ENCODE measurements around the gene FBN2.

Gene FBN2

GRCh38 chr5:128241051-128241695 is 296.9 kb downstream of the FBN2 start:
- no peak for DNase-seq

- DNase-seq = no peak
Measured at GRCh38 chr5:128237546-128237945, 300.5 kb downstream of the FBN2 start.

- DNase-seq = no peak
Measured at GRCh38 chr5:128237000-128237399, 301.0 kb downstream of the FBN2 start.

GRCh38 chr5:128236334-128236733 is 301.7 kb downstream of the FBN2 start:
- no peak for DNase-seq

- no peak for DNase-seq
Measured at GRCh38 chr5:128234928-128235641, 303.0 kb downstream of the FBN2 start.

DNA sequence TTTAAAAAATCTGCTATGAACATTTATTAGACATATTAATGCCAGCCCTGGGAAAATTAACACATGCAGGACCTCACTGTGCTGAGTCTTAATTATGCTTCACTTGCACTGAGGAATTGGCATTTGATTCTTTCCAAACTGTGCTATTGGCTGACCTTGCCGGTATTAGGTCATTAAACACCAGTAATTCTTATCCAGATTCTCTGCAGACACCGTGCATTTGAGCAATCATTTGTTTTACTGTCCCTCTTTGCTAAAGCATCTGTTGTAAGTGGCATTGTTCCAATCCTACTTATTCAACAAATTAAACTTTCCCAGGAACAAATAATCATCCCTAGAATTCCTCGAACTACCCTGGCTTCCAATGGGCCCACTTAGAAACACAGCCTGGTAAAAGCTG is 309.5 kb downstream of the FBN2 start:
- DNase-seq = no peak

GRCh38 chr5:128228008-128228407 is 310.0 kb downstream of the FBN2 start:
- no peak for DNase-seq

- no peak for DNase-seq
Measured at GRCh38 chr5:128225245-128226030, 312.6 kb downstream of the FBN2 start.

DNA sequence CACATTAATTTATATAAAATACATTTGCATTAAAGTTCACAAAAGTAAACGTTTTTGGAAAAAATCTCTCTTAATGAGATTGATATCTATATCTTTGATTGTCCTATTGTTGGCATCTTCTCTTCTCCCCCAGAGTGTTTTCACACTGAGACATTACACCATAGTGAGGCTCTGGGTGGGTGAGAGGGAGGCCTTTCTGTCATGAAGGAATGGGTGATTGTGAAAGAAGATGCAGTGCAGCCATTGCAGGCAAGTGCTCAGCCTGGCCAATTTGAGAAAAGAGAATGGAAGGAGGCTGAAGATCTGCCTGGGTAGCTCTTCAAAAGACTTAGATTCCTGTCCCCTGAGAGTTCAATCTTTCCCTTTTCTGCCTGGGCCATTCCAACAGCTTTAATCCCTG is 313.7 kb downstream of the FBN2 start:
- DNase-seq = no peak

- no peak for DNase-seq
Measured at GRCh38 chr5:128220841-128221240, 317.2 kb downstream of the FBN2 start.

- DNase-seq = no peak
Measured at GRCh38 chr5:128216860-128217531, 321.0 kb downstream of the FBN2 start.

DNA sequence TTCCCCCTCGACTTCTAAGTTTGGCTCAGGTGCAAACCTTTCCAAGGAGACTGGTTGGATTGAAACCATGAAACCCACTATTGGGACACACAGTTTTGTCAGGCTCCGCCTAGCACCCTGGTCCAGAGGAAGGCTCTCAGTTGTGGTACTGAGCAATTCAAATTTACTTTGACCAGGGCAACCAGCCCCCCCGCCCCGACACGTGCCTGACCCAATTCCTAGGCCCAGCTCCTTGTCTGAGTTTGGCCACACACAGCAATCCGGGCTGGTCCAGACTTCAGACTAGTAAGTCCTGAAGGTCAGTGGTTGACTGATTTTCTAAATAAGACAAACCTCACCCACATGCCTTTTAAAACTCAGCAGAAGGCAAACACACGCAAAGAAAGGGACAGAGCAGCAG is 321.8 kb downstream of the FBN2 start:
- DNase-seq = no peak

GRCh38 chr5:128213833-128214232 is 324.2 kb downstream of the FBN2 start:
- no peak for DNase-seq

DNA sequence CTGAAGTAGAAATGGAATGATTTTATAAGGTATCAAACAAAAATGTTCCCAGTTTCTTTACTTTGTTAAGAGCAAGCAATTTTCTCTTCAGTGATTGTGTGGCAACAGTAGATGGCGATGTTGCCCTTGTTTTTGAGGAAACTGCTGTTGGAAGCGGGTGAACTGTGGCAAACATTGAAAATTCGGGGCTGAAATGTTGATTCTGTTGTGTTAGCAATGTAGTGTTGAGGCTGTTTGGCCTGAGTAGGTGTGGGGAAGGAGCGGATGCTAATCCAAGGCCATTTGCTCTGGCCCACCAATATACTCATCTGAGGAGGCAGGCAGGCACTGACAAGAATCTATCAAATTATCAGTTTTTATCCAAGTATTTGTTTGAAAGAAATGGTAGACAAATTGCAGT is 324.7 kb downstream of the FBN2 start:
- peak; percentile 30 for DNase-seq

- DNase-seq = no peak
Measured at GRCh38 chr5:128212191-128212806, 325.7 kb downstream of the FBN2 start.

DNA sequence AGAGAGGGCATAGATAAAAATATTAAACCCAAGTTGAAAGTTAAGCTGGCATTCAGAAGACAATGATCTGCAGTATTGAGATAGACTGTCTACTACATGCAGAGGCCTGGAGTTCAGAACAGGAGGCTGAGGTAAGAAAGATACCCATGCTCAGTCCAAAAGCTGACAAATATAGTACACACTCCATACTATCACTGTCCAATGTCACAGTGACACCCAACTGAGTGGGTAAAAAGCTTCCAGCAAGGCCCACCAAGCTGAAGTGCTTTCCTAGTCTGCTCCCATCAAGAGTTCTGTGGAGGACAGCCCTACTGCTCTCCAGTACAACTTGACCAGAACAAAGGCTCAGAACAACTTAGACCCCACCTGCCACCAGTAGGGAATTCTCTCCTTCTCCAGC is 329.6 kb downstream of the FBN2 start:
- no peak for DNase-seq

All from CD4-positive, alpha-beta T cell treated with Interleukin-12 subunit alpha and Interleukin-12 subunit beta, for 1 hour (primary cell).